Astrocyte of the spinal cord (primary cell): ENCODE results near the gene CREB5.

Experiments used
- DNase-seq: peaks from one replicate; pipeline ENCODE4 v3.0.0; 2011; ENCODE audit warnings: low read depth, low spot score
- H3K4me3 ChIP-seq: 2 replicates; pipeline ENCODE4 v1.5.1; 2011; ENCODE audit warnings: low read depth, mild to moderate bottlenecking, low read length, moderate library complexity
- CTCF ChIP-seq: IDR thresholded peaks from 2 replicates; pipeline ENCODE4 v1.5.1; 2012; ENCODE audit warnings: low read depth, mild to moderate bottlenecking, low read length, inconsistent platforms
- in situ Hi-C: cut with HindIII; loops from 2 replicates; pipeline ENCODE4 v1.10.0; 2017; ENCODE audit warnings: low sequenced_read_pairs

CREB5 gene

GRCh38 chr7:28858206-28858605 lies 445.9 kb downstream of the CREB5 start:
- TF ChIP-seq CTCF = no peak
- in situ Hi-C loops = no loop called here
- no peak overlapping the region for H3K4me3 ChIP-seq
- peak; percentile 56 for DNase-seq

DNA sequence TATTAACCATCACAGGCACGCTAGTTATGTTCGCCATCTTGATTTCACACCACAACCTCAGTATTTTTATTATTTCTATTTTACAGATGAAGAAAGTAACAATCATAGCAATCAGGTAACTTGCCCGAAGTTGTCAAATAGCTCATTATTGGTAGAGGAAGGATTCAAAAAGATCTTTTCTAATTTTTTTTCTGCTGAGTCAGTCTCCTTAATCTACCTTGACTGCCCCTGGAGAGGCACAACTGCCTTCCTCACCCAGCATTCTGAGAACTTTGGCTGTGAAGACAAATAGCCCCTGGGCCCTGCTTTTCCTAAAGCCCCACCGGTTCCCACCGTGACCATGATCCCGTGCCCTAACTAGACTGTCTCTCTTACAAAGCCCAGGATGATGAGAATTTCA lies 446.6 kb downstream of the CREB5 start:
- TF ChIP-seq CTCF = no peak
- DNase-seq = no peak
- H3K4me3 ChIP-seq = no peak overlapping the region
- in situ Hi-C loops = no loop called here

DNA sequence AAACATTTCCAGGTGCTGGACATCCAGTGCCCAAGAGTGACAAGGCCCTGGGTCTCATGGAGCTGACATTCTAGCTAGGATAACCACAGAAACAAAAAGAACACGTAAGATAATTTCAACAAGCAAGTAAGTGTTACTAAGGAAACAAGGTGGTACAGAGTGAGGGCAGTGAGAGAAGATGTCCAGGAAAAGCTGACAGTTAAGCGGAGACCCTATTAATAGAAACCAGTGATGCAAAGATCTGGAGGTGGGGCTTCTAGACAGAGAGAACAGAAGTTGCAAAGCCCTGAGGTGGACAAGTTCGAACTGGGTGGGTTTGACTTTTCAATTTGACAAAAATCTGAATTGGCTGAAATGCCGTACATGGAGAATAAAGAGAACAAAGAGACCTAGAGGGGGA lies 449.5 kb downstream of the CREB5 start:
- H3K4me3 ChIP-seq = no peak overlapping the region
- DNase-seq = no peak
- TF ChIP-seq CTCF = no peak
- in situ Hi-C loops = no loop called here

DNA sequence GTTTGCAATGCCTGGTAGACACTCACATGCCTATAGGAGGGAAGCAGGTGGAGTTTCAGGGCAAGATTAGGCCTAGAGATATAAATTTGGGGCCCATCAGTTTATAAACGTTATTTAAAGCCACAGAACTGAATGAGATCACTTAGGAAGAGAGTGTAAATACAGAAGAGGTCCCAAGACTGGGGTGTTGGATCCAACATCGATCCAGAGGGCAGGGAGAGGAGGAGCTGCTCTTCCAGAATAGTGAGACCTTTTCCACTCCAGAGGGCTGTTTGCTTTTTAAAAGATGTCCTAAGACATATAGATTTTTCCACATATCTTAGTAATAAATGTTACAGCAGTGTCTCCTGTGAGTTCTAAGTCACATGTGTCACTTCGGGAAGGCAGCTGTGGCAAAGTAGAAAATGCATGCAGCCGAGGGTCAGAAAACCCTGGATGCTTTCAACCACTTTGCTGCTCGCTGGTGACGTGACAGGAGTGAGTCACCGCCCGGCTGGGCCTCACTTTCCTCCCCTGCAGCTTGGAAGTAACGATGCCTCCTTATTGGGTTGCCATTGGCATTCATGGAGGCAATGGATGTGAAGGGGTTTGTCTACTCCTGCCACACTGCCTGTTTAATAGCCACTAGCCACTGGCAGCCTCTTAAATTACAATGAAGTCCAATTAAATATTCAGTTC lies 450.4 kb downstream of the CREB5 start:
- DNase-seq = peak; percentile 59

DNA sequence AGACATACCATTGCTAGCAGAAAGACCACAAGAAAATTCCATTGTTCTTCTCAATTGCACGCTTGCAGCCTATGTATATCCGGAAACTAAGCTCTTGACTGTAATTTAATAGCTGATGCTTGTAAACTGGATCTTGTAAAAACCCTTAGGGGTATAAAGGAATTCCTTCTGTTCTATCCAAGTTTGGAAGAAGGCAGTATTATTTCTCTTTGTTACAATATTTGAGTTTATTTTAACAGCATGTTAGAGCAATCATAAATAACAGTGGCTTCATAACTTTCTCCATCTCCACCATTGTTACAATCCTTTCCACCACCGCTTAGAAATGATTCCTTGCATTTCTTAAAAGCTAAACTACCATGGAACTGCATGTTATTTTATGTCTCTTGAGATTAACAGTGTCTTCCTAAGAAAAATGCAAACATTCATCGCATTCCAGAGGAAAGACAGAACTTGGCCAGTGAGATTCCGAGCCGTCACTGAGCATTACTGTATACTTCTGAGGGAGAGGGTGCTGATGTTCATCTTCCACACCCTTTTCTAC lies 453.4 kb downstream of the CREB5 start:
- in situ Hi-C loops = no loop called here
- DNase-seq = no peak
- no peak overlapping the region for H3K4me3 ChIP-seq
- TF ChIP-seq CTCF = no peak

More for the DNA sequence above, 450.4 kb downstream of the CREB5 start:
- no peak for TF ChIP-seq CTCF
- no peak overlapping the region for H3K4me3 ChIP-seq
- in situ Hi-C loops = no loop called here

DNA sequence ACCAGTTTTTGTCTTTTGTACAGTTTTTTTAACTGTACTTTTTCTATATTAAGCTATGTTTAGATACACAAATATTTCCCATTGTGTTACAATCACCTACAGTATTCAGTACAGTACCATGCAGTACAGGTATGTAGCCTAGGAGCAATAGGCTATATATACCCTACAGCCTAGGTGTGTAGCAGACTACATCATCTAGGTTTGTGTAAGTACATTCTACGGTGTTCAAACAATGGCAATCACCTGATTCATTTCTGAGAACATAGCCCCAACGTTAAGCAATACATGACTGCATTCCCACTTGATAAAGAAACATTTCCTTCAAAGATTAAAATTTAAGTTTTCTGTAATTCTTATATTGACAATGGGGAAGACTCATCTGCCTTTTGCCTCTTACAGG lies 456.4 kb downstream of the CREB5 start:
- no peak for TF ChIP-seq CTCF

More for the DNA sequence above, 456.4 kb downstream of the CREB5 start:
- DNase-seq = no peak
- H3K4me3 ChIP-seq = no peak overlapping the region
- in situ Hi-C loops = no loop called here
